Activated naive CD4-positive, alpha-beta T cell treated with anti-CD3 and anti-CD28 coated beads for 36 hours (primary cell): ENCODE data around the gene MMP24. TPM values are rescaled to one million over a fixed set of nuclear protein-coding genes. Genes with fewer than 3 reads are reported as not detected.
"Not testable (repeated sequence)": the region's sequence is repeated elsewhere in the genome, so short reads cannot be mapped to it uniquely, and the experiment has no call there.

ENCODE experiments used
- CTCF ChIA-PET: fragments of 350-600 bp; sonication (Branson Sonifier 250); formaldehyde crosslinking; loops from one replicate; lab custom pipeline; 2021; ENCODE audit warnings: antibody characterized with exemption; lab: Charles Lee
- DNase-seq: peaks from one replicate; pipeline ENCODE4 v3.0.0-alpha.2; 2020
- H3K27ac Mint-ChIP-seq: one replicate; pipeline ENCODE4 v1.8.0; 2021; ENCODE audit warnings: mild to moderate bottlenecking, mixed read lengths
- H3K27me3 Mint-ChIP-seq: one replicate; pipeline ENCODE4 v1.8.0; 2021; ENCODE audit warnings: low read depth, mixed read lengths
- H3K36me3 Mint-ChIP-seq: one replicate; pipeline ENCODE4 v1.8.0; 2021; ENCODE audit warnings: low read depth, mixed read lengths
- H3K4me1 Mint-ChIP-seq: one replicate; pipeline ENCODE4 v1.8.0; 2021; ENCODE audit warnings: low read depth, mixed read lengths
- H3K4me3 Mint-ChIP-seq: one replicate; pipeline ENCODE4 v1.8.0; 2021; ENCODE audit warnings: mild to moderate bottlenecking, moderate library complexity, mixed read lengths
- H3K9me3 Mint-ChIP-seq: one replicate; pipeline ENCODE4 v1.8.0; 2021; ENCODE audit warnings: mixed read lengths
- intact Hi-C: fragments of 100-400 bp; cut with micrococcal nuclease; formaldehyde crosslinking; loops from one replicate; pipeline ENCODE4 v1.15.1; 2023
- total RNA-seq, 2 experiments: library from RNA; stranded (reverse); gene quantifications; one replicate each; pipeline ENCODE4 v1.2.3, GENCODE V29; 2021

Gene MMP24
- not detected for total RNA-seq

DNA sequence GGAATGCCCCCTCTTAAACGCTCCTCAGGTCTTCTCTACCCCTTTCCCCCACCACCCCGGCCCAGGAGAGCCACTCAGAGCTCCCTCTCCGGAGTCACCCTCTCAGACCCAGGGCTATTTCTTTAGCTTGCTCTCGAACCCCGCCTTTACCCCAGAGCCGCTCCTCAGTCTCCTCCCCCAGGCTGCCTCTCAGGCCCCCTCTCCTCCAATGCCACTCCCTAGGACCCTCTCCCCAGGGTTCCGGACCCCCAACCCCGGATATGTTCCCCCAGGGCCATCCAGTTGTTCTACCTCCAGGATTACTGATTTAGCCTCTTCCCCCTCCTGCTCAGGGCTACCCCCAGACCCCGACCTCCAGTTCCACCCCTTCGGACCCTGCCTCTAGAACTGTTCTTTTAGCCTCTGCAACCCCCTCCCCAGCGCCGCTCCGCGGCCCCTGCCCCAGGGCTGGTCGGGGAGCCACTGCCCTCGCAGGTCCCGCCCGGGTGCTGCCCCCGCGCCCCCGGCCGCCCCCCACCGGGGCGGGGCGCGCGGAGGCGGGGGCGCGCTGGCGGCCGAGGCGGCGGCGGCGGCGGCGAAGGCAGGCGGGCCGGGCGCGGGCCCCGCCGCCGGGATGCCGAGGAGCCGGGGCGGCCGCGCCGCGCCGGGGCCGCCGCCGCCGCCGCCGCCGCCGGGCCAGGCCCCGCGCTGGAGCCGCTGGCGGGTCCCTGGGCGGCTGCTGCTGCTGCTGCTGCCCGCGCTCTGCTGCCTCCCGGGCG is at the start of gene MMP24:
MMP24 (plus strand) TSS at position 565 of the 758 bp plus-strand sequence; CDS start at position 614, 49 bp downstream.
- Mint-ChIP-seq H3K4me3 (peak within 1 kb of the TSS; percentile 59), H3K9me3 (no peaks in the 10 kb centered on the region), H3K4me1 (peaks cover 7% of the 10 kb centered on the region), H3K36me3 (peaks cover 14% of the 10 kb centered on the region), H3K27me3 (peaks cover 21% of the 10 kb centered on the region), H3K27ac (no peak within 1 kb of the TSS)
- intact Hi-C loops, result no loop called here
- no peak for DNase-seq
- CTCF ChIA-PET, result no interaction called here

GRCh38 chr20:35179292-35180212 is 46.9 kb upstream of the MMP24 start:
- Mint-ChIP-seq H3K27ac (no peak overlapping the region), H3K9me3 (no peaks in the 10 kb centered on the region), H3K4me3 (no peak overlapping the region), H3K4me1 (no peaks in the 10 kb centered on the region), H3K27me3 (no peaks in the 10 kb centered on the region), H3K36me3 (no peaks in the 10 kb centered on the region)
- no peak for DNase-seq
- CTCF ChIA-PET, result no interaction called here
- intact Hi-C loops, result no loop called here

- Mint-ChIP-seq H3K4me3 (no peak overlapping the region), H3K27me3 (no peaks in the 10 kb centered on the region), H3K4me1 (no peaks in the 10 kb centered on the region), H3K9me3 (no peaks in the 10 kb centered on the region), H3K36me3 (no peaks in the 10 kb centered on the region), H3K27ac (no peak overlapping the region)
- DNase-seq, result no peak
- intact Hi-C loops, result no loop called here
- CTCF ChIA-PET, result no interaction called here
These were observed 46.2 kb upstream of the MMP24 start for GRCh38 chr20:35180266-35180665.

DNA sequence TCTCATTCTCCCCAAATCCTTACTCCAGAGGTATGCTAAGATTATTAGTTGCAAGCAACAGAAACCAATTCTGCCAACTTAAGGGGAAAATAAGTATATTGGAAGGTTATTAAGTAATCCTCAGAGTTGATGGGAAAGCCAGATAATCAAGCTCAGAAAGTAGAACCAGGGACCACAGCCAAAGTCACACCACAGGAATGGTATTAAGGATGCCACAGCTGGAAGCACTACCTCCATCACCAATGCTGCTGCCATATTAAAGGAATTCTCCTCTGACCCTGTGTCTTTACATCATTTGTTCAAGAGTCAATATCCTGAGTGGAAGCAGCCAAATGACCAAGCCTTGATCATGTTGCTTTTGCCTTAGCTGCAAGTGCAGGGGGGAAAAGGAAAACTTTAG is 44.8 kb upstream of the MMP24 start:
- Mint-ChIP-seq H3K27me3 (no peaks in the 10 kb centered on the region), H3K36me3 (no peaks in the 10 kb centered on the region), H3K9me3 (no peaks in the 10 kb centered on the region), H3K4me1 (no peaks in the 10 kb centered on the region), H3K27ac (no peak overlapping the region), H3K4me3 (no peak overlapping the region)
- CTCF ChIA-PET, result no interaction called here
- no peak for DNase-seq
- intact Hi-C loops, result no loop called here

DNA sequence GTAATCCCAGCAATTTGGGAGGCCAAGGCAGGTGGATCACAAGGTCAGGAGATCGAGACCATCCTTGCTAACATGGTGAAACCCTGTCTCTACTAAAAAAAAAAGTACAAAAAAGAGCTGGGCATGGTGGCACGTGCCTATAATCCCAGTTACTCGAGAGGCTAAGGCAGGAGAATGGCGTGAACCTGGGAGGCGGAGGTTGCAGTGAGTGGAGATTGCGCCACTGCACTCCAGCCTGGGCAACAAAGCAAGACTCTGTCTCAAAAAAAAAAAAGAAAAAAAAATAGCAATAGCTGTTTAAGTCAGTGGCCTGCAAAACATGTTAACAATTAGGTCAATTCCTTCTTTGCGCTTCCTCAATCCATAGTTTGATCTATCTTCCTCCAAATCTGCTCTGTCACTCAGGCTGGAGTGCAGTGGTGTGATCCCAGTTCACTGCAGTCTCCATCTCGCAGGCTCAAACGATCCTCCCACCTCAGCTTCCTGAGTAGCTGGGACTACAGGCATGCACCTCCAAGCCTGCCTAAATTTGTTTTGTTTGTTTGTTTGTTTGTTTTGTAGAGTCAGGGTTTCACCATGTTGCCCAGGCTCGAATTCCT is 39.7 kb upstream of the MMP24 start:
- DNase-seq, intact Hi-C loops, H3K27ac Mint-ChIP-seq, H3K27me3 Mint-ChIP-seq, H3K4me3 Mint-ChIP-seq, H3K4me1 Mint-ChIP-seq, H3K36me3 Mint-ChIP-seq, H3K9me3 Mint-ChIP-seq: not testable (repeated sequence)
- CTCF ChIA-PET, result interaction anchor here (0.6 to 0.7 kb wide), 2 partner anchors 159 to 655 kb away, joined by 3 to 8 read pairs; no protein-coding TSS in a partner anchor

DNA sequence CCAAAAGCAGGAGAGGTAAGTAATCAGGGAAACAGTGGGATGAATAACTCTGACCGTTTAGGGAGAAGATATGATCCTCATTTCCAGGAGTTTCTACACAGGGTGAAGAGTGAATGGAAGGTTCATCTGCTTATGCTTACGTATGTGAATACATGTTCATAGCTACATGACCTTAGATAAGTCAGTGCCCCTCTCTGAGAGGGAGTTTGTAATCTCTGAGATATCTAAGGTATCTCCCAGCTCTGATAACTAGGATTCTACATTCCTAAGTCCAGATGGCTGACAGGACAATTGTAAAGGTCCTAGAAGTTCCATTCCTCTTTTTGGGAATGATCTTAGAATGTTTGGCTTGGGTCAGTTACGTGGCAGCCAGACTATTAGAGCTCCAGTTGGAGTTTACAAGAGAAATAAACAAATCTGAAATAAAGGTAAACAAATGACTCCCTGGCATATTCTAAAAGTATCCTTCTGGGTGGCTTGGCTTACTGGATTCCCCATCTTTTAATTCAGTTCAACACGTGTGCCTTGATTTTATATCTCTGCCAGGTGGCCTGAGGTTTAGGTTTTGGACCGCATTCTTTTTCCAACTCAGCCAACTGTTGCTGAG is 38.8 kb upstream of the MMP24 start:
- Mint-ChIP-seq H3K27ac (no peak overlapping the region), H3K4me1 (no peaks in the 10 kb centered on the region), H3K27me3 (no peaks in the 10 kb centered on the region), H3K9me3 (no peaks in the 10 kb centered on the region), H3K4me3 (no peak overlapping the region), H3K36me3 (no peaks in the 10 kb centered on the region)
- CTCF ChIA-PET, result interaction anchor here (0.6 kb wide), 2 partner anchors 21 to 89 kb away, joined by 3 read pairs; no protein-coding TSS in a partner anchor
- no peak for DNase-seq
- intact Hi-C loops, result no loop called here

DNA sequence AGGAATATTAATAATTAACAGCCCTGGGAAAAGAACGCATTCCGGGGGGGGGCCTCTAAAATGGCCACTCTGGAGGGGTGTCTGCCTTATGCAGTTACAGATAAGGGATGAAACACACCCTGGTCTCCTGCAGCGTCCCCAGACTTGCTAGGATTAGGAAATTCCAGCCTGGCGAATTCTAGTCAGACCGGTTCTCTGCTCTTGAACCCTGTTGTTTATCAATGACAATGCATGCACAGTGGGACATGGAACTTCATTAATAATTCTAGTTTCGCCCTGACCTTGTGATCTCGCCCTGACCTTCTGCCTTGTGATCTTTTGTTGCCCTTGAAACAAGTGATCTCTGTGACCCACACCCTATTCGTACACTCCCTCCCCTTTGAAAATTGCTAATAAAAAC is 37.3 kb upstream of the MMP24 start:
- intact Hi-C loops, H3K36me3 Mint-ChIP-seq, CTCF ChIA-PET, H3K27ac Mint-ChIP-seq, DNase-seq, H3K4me3 Mint-ChIP-seq, H3K27me3 Mint-ChIP-seq, H3K9me3 Mint-ChIP-seq, H3K4me1 Mint-ChIP-seq: not testable (repeated sequence)

GRCh38 chr20:35190556-35190955 is 35.9 kb upstream of the MMP24 start:
- intact Hi-C loops, result no loop called here
- H3K4me3 Mint-ChIP-seq, result no peak overlapping the region
- H3K9me3 Mint-ChIP-seq, result no peaks in the 10 kb centered on the region
- H3K4me1 Mint-ChIP-seq, result no peaks in the 10 kb centered on the region
- no peak for DNase-seq
- no peaks in the 10 kb centered on the region for H3K27me3 Mint-ChIP-seq
- peaks cover 3% of the 10 kb centered on the region for H3K36me3 Mint-ChIP-seq
- CTCF ChIA-PET, result no interaction called here
- H3K27ac Mint-ChIP-seq, result no peak overlapping the region

DNA sequence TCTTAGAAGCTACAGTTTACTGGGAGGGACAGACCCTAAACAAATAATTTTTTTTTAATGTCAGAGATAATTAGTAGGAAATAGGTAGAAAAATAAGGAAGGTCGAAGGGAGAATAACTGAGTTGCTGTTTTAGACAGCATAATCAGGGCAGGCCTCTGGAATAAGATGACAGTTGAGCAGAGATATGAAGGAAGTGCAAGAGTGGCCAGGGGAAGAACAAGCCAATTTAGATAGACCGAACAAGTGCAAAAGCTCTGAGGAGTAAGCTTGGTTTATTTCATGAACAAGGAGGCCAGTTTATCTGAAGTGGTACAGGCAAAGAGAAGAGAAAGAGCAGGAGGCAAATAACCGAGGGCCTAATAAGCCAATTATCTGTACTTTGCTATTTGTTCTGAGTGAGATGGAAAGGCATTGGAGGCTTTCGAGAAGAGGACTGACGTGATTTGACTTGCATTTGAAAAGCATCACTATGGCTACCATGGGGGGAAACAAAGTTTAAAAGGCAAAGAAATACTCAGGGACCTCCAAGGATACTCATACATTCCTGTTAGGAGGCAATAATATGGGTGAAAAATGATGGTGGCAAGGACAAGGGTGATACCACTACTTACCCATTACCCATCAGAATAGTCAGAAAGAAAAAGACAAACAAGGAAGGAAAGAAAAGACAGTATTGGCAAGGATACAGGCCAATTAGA is 34.9 kb upstream of the MMP24 start:
- Mint-ChIP-seq H3K4me3 (no peak overlapping the region), H3K9me3 (peaks cover 4% of the 10 kb centered on the region), H3K27ac (no peak overlapping the region), H3K36me3 (peaks cover 6% of the 10 kb centered on the region), H3K27me3 (no peaks in the 10 kb centered on the region), H3K4me1 (no peaks in the 10 kb centered on the region)
- no peak for DNase-seq
- CTCF ChIA-PET, result interaction anchor here (1.8 kb wide), 1 partner anchor 47 kb away, joined by 5 read pairs; no protein-coding TSS in a partner anchor
- intact Hi-C loops, result no loop called here

DNA sequence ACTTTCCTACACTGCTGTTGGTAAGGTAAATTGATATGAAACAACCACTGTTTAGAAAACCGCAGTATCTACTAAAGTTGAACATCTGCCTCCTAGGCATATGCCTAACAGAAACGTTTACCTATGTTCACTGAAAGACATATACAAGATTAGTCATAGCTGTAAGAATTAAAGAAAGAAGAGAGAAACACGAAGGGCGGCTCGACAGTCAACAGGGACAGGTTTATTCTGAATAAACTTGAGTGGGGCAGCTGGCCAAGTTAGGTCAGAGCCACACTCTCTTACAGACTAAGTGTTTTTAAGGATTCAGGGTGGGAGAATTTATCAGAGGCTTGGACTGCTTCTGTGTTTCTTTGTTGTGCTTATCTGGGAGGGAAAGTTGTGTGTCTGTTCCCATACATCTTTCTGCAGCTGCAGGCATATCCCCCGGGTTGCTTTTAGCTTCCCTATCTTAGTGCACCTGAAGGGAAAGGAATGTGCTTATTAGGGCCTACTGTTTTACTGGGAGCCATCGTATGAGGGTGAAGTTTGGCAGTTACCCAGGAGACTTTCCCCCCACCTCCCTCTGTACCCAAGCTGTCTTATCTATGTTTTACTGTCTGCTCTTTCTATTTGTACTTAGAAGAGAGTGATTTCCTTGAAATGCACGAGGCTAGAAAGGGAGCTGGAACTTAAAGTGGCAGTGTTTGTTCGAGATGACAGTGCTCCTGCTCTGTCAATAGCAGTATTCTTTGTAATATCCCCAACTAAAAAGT is 34.2 kb upstream of the MMP24 start:
- no peak overlapping the region for H3K4me3 Mint-ChIP-seq
- DNase-seq, result no peak
- CTCF ChIA-PET, result interaction anchor here (1.8 kb wide), 1 partner anchor 47 kb away, joined by 5 read pairs; no protein-coding TSS in a partner anchor
- H3K27me3 Mint-ChIP-seq, result no peaks in the 10 kb centered on the region
- H3K36me3 Mint-ChIP-seq, result peaks cover 13% of the 10 kb centered on the region
- no peaks in the 10 kb centered on the region for H3K4me1 Mint-ChIP-seq
- peaks cover 10% of the 10 kb centered on the region for H3K9me3 Mint-ChIP-seq
- H3K27ac Mint-ChIP-seq, result no peak overlapping the region
- intact Hi-C loops, result no loop called here
